Glomerular endothelial cell (primary cell): ENCODE results near the gene FGR. TPM values are rescaled to one million over a fixed set of nuclear protein-coding genes. Genes with fewer than 3 reads are reported as not detected.

ENCODE experiments used
- DNase-seq: peaks from one replicate; pipeline ENCODE4 v3.0.0-alpha.2; 2011; ENCODE audit warnings: low read depth, low spot score; ENCODE audit errors: extremely low read depth
- total RNA-seq: library from RNA; depleted of rRNA; stranded (reverse); fragments of >200 nt; gene quantifications from 2 replicates; pipeline ENCODE4 v1.2.3, GENCODE V29; 2015

FGR gene
- total RNA-seq, 1 donor from 2014 or later: not detected

DNA sequence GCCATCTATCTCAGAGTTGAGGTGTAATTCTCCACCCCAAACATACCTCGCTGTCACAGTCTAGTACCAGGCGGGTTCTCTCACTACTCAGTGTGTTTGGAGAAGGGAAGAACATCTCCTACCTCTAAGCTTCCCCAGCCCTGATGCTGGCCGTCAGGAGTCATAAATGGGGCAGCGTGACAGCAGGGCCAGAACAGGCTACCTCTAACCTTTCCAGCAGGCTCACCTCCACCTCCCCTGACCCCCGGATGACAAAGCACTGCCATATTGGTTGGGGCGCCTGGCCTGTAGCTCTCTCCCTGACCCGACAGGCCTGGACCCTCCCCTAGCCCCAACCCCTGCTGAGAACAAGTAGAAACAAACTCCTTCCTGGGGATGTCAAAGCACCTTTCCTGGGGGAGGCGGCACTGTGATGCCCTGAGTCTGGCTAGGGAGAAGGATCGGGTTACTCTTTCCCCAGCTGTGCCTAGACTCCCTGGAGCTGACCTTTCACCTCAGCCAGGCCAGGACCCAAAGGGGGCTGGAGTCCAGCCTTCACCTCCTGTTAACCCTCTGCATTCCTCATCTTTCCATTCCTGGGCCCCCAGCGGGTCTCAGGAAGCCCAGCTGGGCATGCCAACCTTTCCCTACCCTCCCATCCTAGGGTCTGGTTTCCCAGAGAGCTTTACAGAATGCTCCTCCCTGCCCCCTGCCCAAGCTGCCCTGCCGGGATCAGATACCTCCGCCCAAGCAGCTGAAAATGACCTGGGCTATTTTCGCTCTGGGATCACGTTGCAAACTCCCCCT, 65.3 kb downstream of the FGR start:
- no peak for DNase-seq

DNA sequence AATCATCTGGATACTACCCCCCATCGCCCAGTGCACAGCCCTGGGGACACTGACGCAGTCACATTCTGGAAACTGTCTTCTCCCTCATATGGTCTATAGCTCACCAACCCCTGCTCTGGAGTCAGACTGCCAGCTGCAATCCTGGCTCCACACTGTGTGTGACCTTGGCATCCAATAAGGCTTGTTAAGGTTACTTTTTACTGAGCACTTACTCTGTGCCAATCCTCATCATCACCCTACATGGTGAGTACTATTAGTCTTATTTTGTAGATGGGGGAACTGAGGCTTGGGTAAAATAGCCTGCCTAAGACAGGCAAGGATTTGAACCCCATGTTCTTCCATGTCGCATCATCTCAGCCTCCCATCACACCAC, 65.9 kb downstream of the FGR start:
- no peak for DNase-seq

DNA sequence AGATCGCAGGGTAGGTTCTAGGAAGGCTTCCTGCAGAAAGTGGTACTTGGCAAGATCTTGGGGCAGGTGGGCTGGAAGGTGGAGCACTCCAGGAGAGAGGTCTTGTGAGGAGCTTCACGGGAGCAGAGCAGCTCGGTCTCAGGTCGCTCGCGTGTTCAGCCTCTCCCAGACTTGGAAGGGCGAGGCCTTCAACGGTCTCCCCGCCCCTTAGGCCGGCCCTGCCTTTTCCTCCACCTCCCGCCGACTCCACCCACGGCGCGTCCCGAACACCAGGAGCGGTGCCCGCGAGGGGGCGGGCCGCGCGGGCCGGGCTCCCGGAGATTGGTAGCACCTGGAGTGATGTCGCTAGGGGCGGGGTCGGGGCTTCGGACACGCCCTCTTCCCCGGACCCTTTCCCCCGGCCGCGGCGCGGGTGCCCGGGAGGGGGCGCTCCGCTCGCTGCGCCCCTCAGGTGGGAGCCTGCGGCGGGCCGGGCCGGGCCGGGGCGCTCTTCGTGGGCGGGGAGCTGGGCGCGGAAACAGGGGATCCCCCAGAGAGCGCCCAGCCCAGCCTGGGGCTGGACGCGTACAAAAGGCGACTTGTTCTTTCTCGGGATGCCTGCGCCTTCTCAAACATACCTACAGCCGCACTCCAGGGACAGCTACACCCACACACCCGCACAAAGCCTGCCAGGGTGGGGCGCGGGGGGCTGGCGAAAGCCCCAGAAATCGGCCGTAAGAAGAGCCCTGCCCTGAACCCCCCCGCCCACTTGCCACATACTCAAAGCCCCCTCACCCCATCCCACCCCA, 66.5 kb downstream of the FGR start:
- DNase-seq: no peak

DNA sequence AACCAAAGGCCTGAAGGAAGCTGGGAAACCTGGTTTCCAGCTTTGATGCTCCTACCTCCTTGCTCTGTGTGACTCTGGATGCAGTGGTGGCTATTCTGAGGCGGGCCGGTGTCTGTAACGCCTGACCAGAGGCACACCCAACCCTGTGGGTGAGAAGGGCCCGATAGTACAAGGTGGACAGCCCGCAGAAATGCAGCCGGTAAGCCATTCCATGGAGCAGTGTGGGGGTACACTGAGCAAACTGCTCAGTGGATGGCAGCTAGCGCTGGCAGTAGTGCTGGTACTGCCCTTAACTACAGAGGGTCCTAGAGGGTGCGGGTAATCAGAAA, 67.0 kb downstream of the FGR start:
- no peak for DNase-seq

DNA sequence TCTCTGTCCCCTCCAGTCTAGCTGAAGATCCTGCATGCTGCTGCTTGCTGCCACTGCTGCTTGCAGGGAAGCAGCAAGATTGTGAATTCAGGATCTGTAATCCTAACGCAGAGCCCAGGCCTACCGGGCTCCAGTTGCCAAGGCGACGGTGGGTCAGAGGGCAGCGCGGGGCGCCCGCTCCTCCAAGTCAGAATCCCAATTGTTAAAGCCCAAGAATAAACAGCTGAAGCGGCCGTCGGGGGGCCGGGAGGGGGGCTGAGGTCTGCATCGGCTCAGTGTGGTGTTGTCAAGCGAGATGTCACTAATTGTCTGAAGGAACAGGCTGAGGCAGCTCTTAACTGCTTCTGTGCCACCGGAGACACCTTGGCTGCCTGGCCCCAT, 67.8 kb downstream of the FGR start:
- no peak for DNase-seq

DNA sequence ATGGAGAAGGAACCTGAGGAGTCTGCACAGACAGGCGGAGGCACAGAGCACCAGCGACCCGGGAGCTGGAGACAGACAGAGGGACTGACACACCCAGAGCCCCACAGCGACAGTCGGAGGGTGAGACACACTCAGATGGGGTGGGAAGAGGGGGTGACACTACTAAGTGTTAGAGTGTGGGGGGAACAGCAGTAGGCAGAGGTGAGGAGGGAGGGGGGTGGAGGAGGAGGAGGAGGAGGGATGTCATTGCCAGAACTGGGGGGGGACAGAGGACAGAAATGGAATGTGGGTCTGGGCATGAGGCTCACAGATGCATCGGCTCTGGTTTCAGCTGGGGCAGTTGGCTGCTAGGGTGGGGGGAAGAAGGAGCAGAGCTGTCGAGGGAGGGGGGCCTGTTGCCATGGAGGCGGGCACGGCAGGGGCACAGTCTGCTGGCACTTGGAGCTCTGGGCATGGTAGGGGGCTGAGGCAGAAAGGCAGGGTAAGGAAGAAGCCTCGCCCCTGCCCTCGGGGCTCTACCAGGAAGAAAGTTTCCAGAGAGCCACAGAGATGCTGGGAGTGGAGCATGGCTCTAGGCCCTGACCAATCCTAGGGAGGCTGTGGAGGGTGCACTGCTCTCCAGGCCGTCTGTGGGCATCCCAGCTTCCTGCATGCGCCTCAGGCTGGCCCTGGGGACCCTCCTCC, 68.4 kb downstream of the FGR start:
- DNase-seq: no peak

GRCh38 chr1:27564710-27565649, 70.0 kb downstream of the FGR start:
- no peak for DNase-seq

DNA sequence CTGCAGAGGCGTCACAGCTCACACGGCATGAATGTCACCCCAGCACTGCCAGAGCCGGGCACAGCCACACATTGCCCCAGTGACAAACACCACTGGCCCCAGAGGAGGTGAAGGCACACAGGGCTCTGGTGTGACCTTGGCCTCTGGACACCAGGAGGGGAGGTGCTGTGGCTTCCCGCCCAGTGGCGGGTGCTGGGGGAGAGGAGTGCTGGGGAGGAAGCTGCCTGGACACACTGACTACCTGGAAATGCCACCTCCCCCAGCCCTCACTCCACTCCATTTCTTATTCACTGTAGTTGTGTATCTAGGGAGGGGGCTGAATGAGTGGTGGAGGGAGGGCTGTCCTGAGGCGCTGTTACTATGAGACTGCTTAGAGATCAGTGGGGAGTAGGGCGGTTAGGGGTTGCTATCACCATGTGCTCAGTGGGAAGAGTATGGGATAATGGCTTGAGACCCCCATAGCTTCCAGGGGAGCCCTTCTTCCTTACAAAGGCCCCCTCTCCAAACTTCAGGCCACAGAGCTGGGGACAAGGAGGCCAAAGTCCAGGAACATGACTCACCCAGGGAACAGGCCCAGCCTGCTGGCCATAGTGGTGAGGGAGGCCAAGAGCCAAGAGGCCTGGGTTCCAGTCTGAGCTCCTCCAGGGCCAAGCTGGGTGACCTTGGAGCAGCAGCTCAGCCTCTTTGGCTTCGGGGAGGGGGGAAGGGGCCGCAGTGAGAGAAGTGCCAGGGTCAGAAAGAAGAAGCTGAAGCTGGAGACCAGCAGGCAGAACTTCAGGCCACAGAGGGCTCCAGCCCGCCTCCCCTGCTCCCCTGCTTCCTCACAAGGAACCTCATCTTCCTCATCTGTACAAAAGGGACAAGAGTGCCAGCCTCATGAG, 71.2 kb downstream of the FGR start:
- no peak for DNase-seq

GRCh38 chr1:27563341-27563590, 71.7 kb downstream of the FGR start:
- no peak for DNase-seq

GRCh38 chr1:27562534-27563340, 72.2 kb downstream of the FGR start:
- DNase-seq: no peak

Other genes starting within 250 kb of the FGR start
- 0.44 and 1.5 TPM in 2 replicates for gene GPR3, start 242.6 kb downstream of the FGR start, total RNA-seq
- gene WASF2, start 145.0 kb downstream of the FGR start, total RNA-seq: 81.5 and 111 TPM in 2 replicates
- gene AHDC1, start 31.0 kb downstream of the FGR start, total RNA-seq: 26.3 and 44.1 TPM in 2 replicates
- 32.6 and 277 TPM in 2 replicates for gene IFI6, start 37.0 kb upstream of the FGR start, total RNA-seq
- gene FAM76A, start 90.8 kb upstream of the FGR start, total RNA-seq: 6.5 and 6.8 TPM in 2 replicates
- 134 and 140 TPM in 2 replicates for gene STX12, start 138.0 kb upstream of the FGR start, total RNA-seq
- gene PPP1R8, start 195.6 kb upstream of the FGR start, total RNA-seq: 32.7 and 40.7 TPM in 2 replicates
- gene THEMIS2, start 237.4 kb upstream of the FGR start, total RNA-seq: 20.2 and 29.5 TPM in 2 replicates